Body of pancreas (tissue), 4 donors: Measurements from ENCODE around the gene RUVBL2. TPM values are rescaled to one million over a fixed set of nuclear protein-coding genes. Genes with fewer than 3 reads are reported as not detected.

Experiments used
- ATAC-seq: fragments of 150-250 bp; one replicate; pipeline ENCODE4 v1.9.1; 2016
- DNase-seq, 4 donors: peaks; one replicate each; pipeline ENCODE4 v3.0.0-alpha.2; 2019
- H3K27ac ChIP-seq, 4 donors: fragments of 200-600 bp; sonication (generic); 1 replicate in 3 of 4; 2 replicates in 1 of 4; pipeline versions ENCODE4 v1.5.1 to v1.6.1; 2016 to 2019; ENCODE audit warnings: mild to moderate bottlenecking in 1 of 4, mixed read lengths in 1 of 4, moderate library complexity in 1 of 4
- H3K27me3 ChIP-seq, 2 donors: fragments of 200-600 bp; sonication (generic); one replicate each; pipeline ENCODE4 v1.6.0; 2016; ENCODE audit warnings: mild to moderate bottlenecking in 1 of 2
- H3K36me3 ChIP-seq, 2 donors: fragments of 200-600 bp; sonication (generic); replicated peaks in 1 of 2; 2 replicates each; pipeline ENCODE4 v1.5.1; 2016; ENCODE audit warnings: low read depth in 2 of 2; ENCODE audit not compliant: insufficient read depth in 1 of 2
- H3K4me1 ChIP-seq: fragments of 200-600 bp; sonication (generic); one replicate; pipeline ENCODE4 v1.6.0; 2016
- H3K4me3 ChIP-seq, 2 donors: fragments of 200-600 bp; sonication (generic); 1 replicate in 1 of 2; 2 replicates in 1 of 2; pipeline ENCODE4 v1.5.1; 2016 to 2019
- H3K9me3 ChIP-seq, 3 donors: fragments of 200-600 bp; sonication (generic); 1 replicate in 2 of 3; 2 replicates in 1 of 3; pipeline ENCODE4 v1.5.1; 2016
- CTCF ChIP-seq, 7 experiments: fragments of 450-650 bp in 4 of 7; fragments of 200-600 bp in 3 of 7; sonication (generic) in 3 of 7; IDR thresholded peaks; one replicate each; pipeline ENCODE4 v1.5.1; 2016 to 2019; ENCODE audit warnings: antibody characterized with exemption in 7 of 7
- POLR2A ChIP-seq, 3 donors: fragments of 450-650 bp; IDR thresholded peaks; one replicate each; pipeline ENCODE4 v1.6.1; 2016; ENCODE audit warnings: antibody characterized with exemption in 3 of 3, mild to moderate bottlenecking in 2 of 3
- WGBS, 2 donors: methylation state at CpG; one replicate each; pipeline ENCODE4 v1.1.5; 2017; 5-methylcytosine and 5-hydroxymethylcytosine counted together
- intact Hi-C: fragments of 100-400 bp; cut with DNase I; formaldehyde crosslinking; loops from one replicate; pipeline ENCODE4 v1.15.1; 2023
- total RNA-seq, 2 donors: library from RNA; depleted of rRNA; stranded (reverse); fragments of >200 nt; gene quantifications; one replicate each; pipeline ENCODE4 v1.1.0, GENCODE V29; 2016

RUVBL2 gene
- total RNA-seq, 2 donors from 2014 or later, result 46.5 to 47.2 TPM

- Histone ChIP-seq H3K27ac (peak overlapping the region; percentile 85 to 95 (median 89)), H3K9me3 (no peaks in the 10 kb centered on the region), H3K4me3 (peak overlapping the region; percentile 60 to 77), H3K27me3 (no peaks in the 10 kb centered on the region), H3K4me1 (peaks cover 26% of the 10 kb centered on the region), H3K36me3 (no peaks in the 10 kb centered on the region)
- DNase-seq (peak; percentile 39 to 75 (median 66)), ATAC-seq (no peak)
- 5 to 17% methylated on average over 4 to 8 of the region's 8 CpGs for WGBS, 2 donors
- TF ChIP-seq POLR2A (IDR thresholded peaks at IDR 0.05), result peak in 1 of 3 donors; percentile 51
- TF ChIP-seq CTCF (IDR thresholded peaks at IDR 0.05), result no peak
- intact Hi-C loops, result no loop called here
Observed at GRCh38 chr19:48991873-48992580, 1.7 kb upstream of the RUVBL2 start.

- WGBS, 2 donors, result 1% methylated on average over 16 to 20 of the region's 20 CpGs
- Histone ChIP-seq H3K9me3 (no peaks in the 10 kb centered on the region), H3K4me1 (peaks cover 26% of the 10 kb centered on the region), H3K27me3 (no peaks in the 10 kb centered on the region), H3K4me3 (peak overlapping the region; percentile 60 to 77), H3K36me3 (no peaks in the 10 kb centered on the region), H3K27ac (peak overlapping the region; percentile 85 to 95 (median 89))
- DNase-seq, result peak in 1 of 4 donors; percentile 34
- TF ChIP-seq CTCF (IDR thresholded peaks at IDR 0.05), result no peak
- no peak for TF ChIP-seq POLR2A (IDR thresholded peaks at IDR 0.05)
- no peak for ATAC-seq
- intact Hi-C loops, result no loop called here
Observed at GRCh38 chr19:48992581-48993174, 1.0 kb upstream of the RUVBL2 start.

- peak overlapping the region; percentile 85 to 95 (median 89) for H3K27ac ChIP-seq
- H3K27me3 ChIP-seq, result no peaks in the 10 kb centered on the region
- ATAC-seq (no peak), DNase-seq (no peak)
- H3K9me3 ChIP-seq, result no peaks in the 10 kb centered on the region
- no peaks in the 10 kb centered on the region for H3K36me3 ChIP-seq
- no peak for TF ChIP-seq CTCF (IDR thresholded peaks at IDR 0.05)
- no peak for TF ChIP-seq POLR2A (IDR thresholded peaks at IDR 0.05)
- H3K4me3 ChIP-seq, result peak overlapping the region; percentile 35 to 51
- 0% methylated on average over 11 to 13 of the region's 13 CpGs for WGBS, 2 donors
- intact Hi-C loops, result no loop called here
- H3K4me1 ChIP-seq, result peaks cover 26% of the 10 kb centered on the region
Observed at GRCh38 chr19:48994035-48994386, 324 bp downstream of the RUVBL2 start.

- Histone ChIP-seq H3K27ac (no peak overlapping the region), H3K4me1 (peaks cover 11% of the 10 kb centered on the region), H3K4me3 (no peak overlapping the region), H3K9me3 (no peaks in the 10 kb centered on the region), H3K27me3 (no peaks in the 10 kb centered on the region), H3K36me3 (no peaks in the 10 kb centered on the region)
- no peak for TF ChIP-seq POLR2A (IDR thresholded peaks at IDR 0.05)
- peak in 4 of 7 experiments; percentile 19 to 35 (median 26) for TF ChIP-seq CTCF (IDR thresholded peaks at IDR 0.05)
- DNase-seq (peak; percentile 32 to 63 (median 52)), ATAC-seq (no peak)
- intact Hi-C loops, result no loop called here
- 45% methylated on average over 5 of the region's 5 CpGs; no CpG with 5 or more reads in 1 of the 2 donors for whole genome bisulfite sequencing, 2 donors
Observed at GRCh38 chr19:48997972-48998371, 4.3 kb downstream of the RUVBL2 start.
